HepG2 (cell line): ENCODE data around the gene GSK3B. TPM values are rescaled to one million over a fixed set of nuclear protein-coding genes. Genes with fewer than 3 reads are reported as not detected.

Experiments
- ASH2L ChIP-seq: fragments of 300-600, 200-600 bp; sonication (generic); IDR thresholded peaks from 2 replicates; pipeline ENCODE4 v1.7.0; 2017; ENCODE audit warnings: low read depth, mild to moderate bottlenecking, moderate library complexity, mixed read lengths, low read length; ENCODE audit not compliant: insufficient read length
- EED ChIP-seq: sonication (generic); formaldehyde crosslinking; IDR thresholded peaks from 2 replicates; pipeline ENCODE4 v1.5.0; 2020; ENCODE audit warnings: mild to moderate bottlenecking, missing genetic modification reagents
- HOXA5 ChIP-seq: sonication (generic); formaldehyde crosslinking; IDR thresholded peaks from 2 replicates; pipeline ENCODE4 v1.4.0; 2020; ENCODE audit warnings: missing genetic modification reagents
- MIER3 ChIP-seq: IDR thresholded peaks from 2 replicates; pipeline ENCODE4 v1.6.1; 2016; ENCODE audit warnings: missing compliant biosample characterization, borderline replicate concordance
- POLR2G ChIP-seq: fragments of 200-400 bp; formaldehyde crosslinking; IDR thresholded peaks from 2 replicates; pipeline ENCODE4 v1.6.1; 2018; ENCODE audit warnings: mild to moderate bottlenecking, low read depth, low read length, moderate library complexity
- RORA ChIP-seq: sonication (generic); formaldehyde crosslinking; IDR thresholded peaks from 2 replicates; pipeline ENCODE4 v1.5.0; 2020; ENCODE audit warnings: mild to moderate bottlenecking, missing genetic modification reagents, moderate library complexity
- RXRB ChIP-seq: IDR thresholded peaks from 2 replicates; pipeline ENCODE4 v1.6.1; 2016; ENCODE audit warnings: borderline replicate concordance, missing genetic modification reagents, missing compliant biosample characterization
- ZBTB21 ChIP-seq: sonication (generic); formaldehyde crosslinking; IDR thresholded peaks from 2 replicates; pipeline ENCODE4 v1.4.0; 2020; ENCODE audit warnings: missing genetic modification reagents
- ZFP90 ChIP-seq: sonication (generic); formaldehyde crosslinking; IDR thresholded peaks from 2 replicates; pipeline ENCODE4 v1.8.0; 2022; ENCODE audit warnings: missing genetic modification reagents, mild to moderate bottlenecking, inconsistent platforms, borderline replicate concordance
- ZNF317 ChIP-seq: sonication (generic); formaldehyde crosslinking; IDR thresholded peaks from 2 replicates; pipeline ENCODE4 v1.5.0; 2020; ENCODE audit warnings: mild to moderate bottlenecking, missing genetic modification reagents
- ZNF530 ChIP-seq: sonication (generic); formaldehyde crosslinking; IDR thresholded peaks from 2 replicates; pipeline ENCODE4 v1.5.0; 2020; ENCODE audit warnings: low read depth, mild to moderate bottlenecking, missing genetic modification reagents
- ZNF773 ChIP-seq: sonication (generic); formaldehyde crosslinking; IDR thresholded peaks from 2 replicates; pipeline ENCODE4 v1.4.0; 2020; ENCODE audit warnings: missing genetic modification reagents, borderline replicate concordance
- polyA plus RNA-seq, 8 experiments: library from polyadenylated mRNA; depleted of rRNA in 3 of 8; stranded (reverse) in 7 of 8; unstranded in 1 of 8; fragments of >200 nt; fragmentation: Illumina TruSeq in 4 of 8; extraction: Trizol in 4 of 8; gene quantifications; 2 replicates each; pipeline versions ENCODE4 v1.2.1 to v1.2.3, GENCODE V29; 2011 to 2016; ENCODE audit warnings: low read depth in 4 of 8, missing spikeins in 1 of 8, mixed read lengths in 1 of 8; ENCODE audit not compliant: insufficient read depth in 1 of 8
- total RNA-seq, 5 experiments: library from RNA; depleted of rRNA; stranded (reverse); fragments of >200 nt; fragmentation: Illumina TruSeq; extraction: Trizol; gene quantifications; 2 replicates each; pipeline ENCODE4 v1.2.3, GENCODE V29; 2016; ENCODE audit warnings: low read depth in 1 of 5
- TF ChIP-seq, protein P1 (sequence below): sonication (generic); formaldehyde crosslinking; IDR thresholded peaks from 2 replicates; pipeline ENCODE4 v1.5.1; 2020; ENCODE audit warnings: mild to moderate bottlenecking, missing genetic modification reagents, borderline replicate concordance
- TF ChIP-seq, protein P2 (sequence below): IDR thresholded peaks from 2 replicates; pipeline ENCODE4 v1.6.1; 2016
- TF ChIP-seq, protein P3 (sequence below): sonication (generic); formaldehyde crosslinking; IDR thresholded peaks from 2 replicates; pipeline ENCODE4 v1.4.0; 2020; ENCODE audit warnings: missing genetic modification reagents, borderline replicate concordance
- TF ChIP-seq, protein P4 (sequence below): sonication (generic); formaldehyde crosslinking; conservative IDR thresholded peaks from 2 replicates; pipeline ENCODE4 v1.4.0; 2020; ENCODE audit warnings: mild to moderate bottlenecking, missing genetic modification reagents, moderate library complexity

GSK3B gene
- total and polyA plus RNA-seq, 2 of the 13 experiments (the other 11 are each of a cell fraction or from before 2014, with no cell fraction given), result 22.3 to 30.1 TPM

DNA sequence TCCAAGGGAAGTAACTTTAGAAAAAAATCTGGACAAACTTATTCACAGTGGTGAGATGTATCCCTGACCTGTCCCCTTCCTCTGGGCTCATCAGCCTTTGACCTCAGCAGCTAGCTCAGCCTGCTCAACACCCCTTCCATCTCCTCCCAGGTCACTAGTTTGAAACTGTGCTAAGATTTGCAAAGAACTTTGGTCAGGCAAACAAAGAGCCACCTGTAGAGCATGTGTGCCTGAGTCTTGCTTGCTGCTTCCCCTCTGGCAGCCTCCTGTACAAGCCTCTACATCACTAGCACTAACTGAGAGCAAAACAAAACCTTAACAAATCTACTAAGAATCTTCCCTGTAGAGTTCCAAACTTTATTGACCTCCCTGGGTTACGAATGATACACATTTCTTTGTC is 268.4 kb downstream of the GSK3B start (continued):
- TF ChIP-seq, protein P1, sequence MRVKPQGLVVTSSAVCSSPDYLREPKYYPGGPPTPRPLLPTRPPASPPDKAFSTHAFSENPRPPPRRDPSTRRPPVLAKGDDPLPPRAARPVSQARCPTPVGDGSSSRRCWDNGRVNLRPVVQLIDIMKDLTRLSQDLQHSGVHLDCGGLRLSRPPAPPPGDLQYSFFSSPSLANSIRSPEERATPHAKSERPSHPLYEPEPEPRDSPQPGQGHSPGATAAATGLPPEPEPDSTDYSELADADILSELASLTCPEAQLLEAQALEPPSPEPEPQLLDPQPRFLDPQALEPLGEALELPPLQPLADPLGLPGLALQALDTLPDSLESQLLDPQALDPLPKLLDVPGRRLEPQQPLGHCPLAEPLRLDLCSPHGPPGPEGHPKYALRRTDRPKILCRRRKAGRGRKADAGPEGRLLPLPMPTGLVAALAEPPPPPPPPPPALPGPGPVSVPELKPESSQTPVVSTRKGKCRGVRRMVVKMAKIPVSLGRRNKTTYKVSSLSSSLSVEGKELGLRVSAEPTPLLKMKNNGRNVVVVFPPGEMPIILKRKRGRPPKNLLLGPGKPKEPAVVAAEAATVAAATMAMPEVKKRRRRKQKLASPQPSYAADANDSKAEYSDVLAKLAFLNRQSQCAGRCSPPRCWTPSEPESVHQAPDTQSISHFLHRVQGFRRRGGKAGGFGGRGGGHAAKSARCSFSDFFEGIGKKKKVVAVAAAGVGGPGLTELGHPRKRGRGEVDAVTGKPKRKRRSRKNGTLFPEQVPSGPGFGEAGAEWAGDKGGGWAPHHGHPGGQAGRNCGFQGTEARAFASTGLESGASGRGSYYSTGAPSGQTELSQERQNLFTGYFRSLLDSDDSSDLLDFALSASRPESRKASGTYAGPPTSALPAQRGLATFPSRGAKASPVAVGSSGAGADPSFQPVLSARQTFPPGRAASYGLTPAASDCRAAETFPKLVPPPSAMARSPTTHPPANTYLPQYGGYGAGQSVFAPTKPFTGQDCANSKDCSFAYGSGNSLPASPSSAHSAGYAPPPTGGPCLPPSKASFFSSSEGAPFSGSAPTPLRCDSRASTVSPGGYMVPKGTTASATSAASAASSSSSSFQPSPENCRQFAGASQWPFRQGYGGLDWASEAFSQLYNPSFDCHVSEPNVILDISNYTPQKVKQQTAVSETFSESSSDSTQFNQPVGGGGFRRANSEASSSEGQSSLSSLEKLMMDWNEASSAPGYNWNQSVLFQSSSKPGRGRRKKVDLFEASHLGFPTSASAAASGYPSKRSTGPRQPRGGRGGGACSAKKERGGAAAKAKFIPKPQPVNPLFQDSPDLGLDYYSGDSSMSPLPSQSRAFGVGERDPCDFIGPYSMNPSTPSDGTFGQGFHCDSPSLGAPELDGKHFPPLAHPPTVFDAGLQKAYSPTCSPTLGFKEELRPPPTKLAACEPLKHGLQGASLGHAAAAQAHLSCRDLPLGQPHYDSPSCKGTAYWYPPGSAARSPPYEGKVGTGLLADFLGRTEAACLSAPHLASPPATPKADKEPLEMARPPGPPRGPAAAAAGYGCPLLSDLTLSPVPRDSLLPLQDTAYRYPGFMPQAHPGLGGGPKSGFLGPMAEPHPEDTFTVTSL (CRISPR knock-in tag), result peak; percentile 76; the same call in 1 of the 2 replicates
- TF ChIP-seq, protein P2, sequence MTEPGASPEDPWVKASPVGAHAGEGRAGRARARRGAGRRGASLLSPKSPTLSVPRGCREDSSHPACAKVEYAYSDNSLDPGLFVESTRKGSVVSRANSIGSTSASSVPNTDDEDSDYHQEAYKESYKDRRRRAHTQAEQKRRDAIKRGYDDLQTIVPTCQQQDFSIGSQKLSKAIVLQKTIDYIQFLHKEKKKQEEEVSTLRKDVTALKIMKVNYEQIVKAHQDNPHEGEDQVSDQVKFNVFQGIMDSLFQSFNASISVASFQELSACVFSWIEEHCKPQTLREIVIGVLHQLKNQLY, result peak; percentile 97
- TF ChIP-seq, protein P3, sequence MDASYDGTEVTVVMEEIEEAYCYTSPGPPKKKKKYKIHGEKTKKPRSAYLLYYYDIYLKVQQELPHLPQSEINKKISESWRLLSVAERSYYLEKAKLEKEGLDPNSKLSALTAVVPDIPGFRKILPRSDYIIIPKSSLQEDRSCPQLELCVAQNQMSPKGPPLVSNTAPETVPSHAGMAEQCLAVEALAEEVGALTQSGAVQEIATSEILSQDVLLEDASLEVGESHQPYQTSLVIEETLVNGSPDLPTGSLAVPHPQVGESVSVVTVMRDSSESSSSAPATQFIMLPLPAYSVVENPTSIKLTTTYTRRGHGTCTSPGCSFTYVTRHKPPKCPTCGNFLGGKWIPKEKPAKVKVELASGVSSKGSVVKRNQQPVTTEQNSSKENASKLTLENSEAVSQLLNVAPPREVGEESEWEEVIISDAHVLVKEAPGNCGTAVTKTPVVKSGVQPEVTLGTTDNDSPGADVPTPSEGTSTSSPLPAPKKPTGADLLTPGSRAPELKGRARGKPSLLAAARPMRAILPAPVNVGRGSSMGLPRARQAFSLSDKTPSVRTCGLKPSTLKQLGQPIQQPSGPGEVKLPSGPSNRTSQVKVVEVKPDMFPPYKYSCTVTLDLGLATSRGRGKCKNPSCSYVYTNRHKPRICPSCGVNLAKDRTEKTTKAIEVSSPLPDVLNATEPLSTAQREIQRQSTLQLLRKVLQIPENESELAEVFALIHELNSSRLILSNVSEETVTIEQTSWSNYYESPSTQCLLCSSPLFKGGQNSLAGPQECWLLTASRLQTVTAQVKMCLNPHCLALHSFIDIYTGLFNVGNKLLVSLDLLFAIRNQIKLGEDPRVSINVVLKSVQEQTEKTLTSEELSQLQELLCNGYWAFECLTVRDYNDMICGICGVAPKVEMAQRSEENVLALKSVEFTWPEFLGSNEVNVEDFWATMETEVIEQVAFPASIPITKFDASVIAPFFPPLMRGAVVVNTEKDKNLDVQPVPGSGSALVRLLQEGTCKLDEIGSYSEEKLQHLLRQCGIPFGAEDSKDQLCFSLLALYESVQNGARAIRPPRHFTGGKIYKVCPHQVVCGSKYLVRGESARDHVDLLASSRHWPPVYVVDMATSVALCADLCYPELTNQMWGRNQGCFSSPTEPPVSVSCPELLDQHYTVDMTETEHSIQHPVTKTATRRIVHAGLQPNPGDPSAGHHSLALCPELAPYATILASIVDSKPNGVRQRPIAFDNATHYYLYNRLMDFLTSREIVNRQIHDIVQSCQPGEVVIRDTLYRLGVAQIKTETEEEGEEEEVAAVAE, result no peak
- TF ChIP-seq EED (CRISPR knock-in tag), result no peak
- TF ChIP-seq ASH2L, result no peak
- TF ChIP-seq POLR2G, result no peak
- peak; percentile 79; the same call in 1 of the 2 replicates for TF ChIP-seq ZNF317 (CRISPR knock-in tag)
- no peak for TF ChIP-seq ZNF530 (CRISPR knock-in tag)
- TF ChIP-seq ZNF773, result no peak
- peak; percentile 75 for TF ChIP-seq RXRB (CRISPR knock-in tag)
- TF ChIP-seq MIER3 (CRISPR knock-in tag), result peak; percentile 34; the same call in 1 of the 2 replicates
- no peak for TF ChIP-seq ZBTB21
- TF ChIP-seq, protein P4, sequence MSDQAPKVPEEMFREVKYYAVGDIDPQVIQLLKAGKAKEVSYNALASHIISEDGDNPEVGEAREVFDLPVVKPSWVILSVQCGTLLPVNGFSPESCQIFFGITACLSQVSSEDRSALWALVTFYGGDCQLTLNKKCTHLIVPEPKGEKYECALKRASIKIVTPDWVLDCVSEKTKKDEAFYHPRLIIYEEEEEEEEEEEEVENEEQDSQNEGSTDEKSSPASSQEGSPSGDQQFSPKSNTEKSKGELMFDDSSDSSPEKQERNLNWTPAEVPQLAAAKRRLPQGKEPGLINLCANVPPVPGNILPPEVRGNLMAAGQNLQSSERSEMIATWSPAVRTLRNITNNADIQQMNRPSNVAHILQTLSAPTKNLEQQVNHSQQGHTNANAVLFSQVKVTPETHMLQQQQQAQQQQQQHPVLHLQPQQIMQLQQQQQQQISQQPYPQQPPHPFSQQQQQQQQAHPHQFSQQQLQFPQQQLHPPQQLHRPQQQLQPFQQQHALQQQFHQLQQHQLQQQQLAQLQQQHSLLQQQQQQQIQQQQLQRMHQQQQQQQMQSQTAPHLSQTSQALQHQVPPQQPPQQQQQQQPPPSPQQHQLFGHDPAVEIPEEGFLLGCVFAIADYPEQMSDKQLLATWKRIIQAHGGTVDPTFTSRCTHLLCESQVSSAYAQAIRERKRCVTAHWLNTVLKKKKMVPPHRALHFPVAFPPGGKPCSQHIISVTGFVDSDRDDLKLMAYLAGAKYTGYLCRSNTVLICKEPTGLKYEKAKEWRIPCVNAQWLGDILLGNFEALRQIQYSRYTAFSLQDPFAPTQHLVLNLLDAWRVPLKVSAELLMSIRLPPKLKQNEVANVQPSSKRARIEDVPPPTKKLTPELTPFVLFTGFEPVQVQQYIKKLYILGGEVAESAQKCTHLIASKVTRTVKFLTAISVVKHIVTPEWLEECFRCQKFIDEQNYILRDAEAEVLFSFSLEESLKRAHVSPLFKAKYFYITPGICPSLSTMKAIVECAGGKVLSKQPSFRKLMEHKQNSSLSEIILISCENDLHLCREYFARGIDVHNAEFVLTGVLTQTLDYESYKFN (CRISPR knock-in tag), result peak; percentile 89
- TF ChIP-seq RORA, result no peak
- TF ChIP-seq ZFP90 (CRISPR knock-in tag), result no peak
- no peak for TF ChIP-seq HOXA5 (CRISPR knock-in tag)
